Gastroesophageal sphincter (tissue), 4 donors: ENCODE data around the gene BCR. TPM values are rescaled to one million over a fixed set of nuclear protein-coding genes. Genes with fewer than 3 reads are reported as not detected.

Source experiments
- ATAC-seq: fragments of 150-250 bp; one replicate; pipeline ENCODE4 v1.9.1; 2016; ENCODE audit warnings: mild to moderate bottlenecking, moderate library complexity
- H3K27ac ChIP-seq, 4 donors: fragments of 200-600 bp; sonication (generic) in 3 of 4; 1 replicate in 3 of 4; 2 replicates in 1 of 4; pipeline ENCODE4 v1.5.1; 2016 to 2019
- H3K27me3 ChIP-seq: fragments of 200-600 bp; sonication (generic); one replicate; pipeline ENCODE4 v1.5.1; 2019
- H3K36me3 ChIP-seq, 2 donors: fragments of 200-600 bp; sonication (generic); one replicate each; pipeline ENCODE4 v1.5.1; 2019; ENCODE audit warnings: control low read depth in 1 of 2
- H3K4me1 ChIP-seq, 3 donors: fragments of 200-600 bp; sonication (generic); 1 replicate in 2 of 3; 2 replicates in 1 of 3; pipeline ENCODE4 v1.5.1; 2016 to 2019; ENCODE audit warnings: control low read depth in 2 of 3
- H3K4me3 ChIP-seq, 2 donors: fragments of 200-600 bp; sonication (generic); one replicate each; pipeline ENCODE4 v1.5.1; 2019; ENCODE audit warnings: mild to moderate bottlenecking in 1 of 2, moderate library complexity in 1 of 2
- H3K9me3 ChIP-seq, 3 donors: fragments of 200-600 bp; sonication (generic); one replicate each; pipeline ENCODE4 v1.5.1; 2017 to 2019; ENCODE audit warnings: control low read depth in 2 of 3
- CTCF ChIP-seq, 4 experiments: fragments of 200-600 bp in 2 of 4; fragments of 450-650 bp in 2 of 4; sonication (generic) in 1 of 4; IDR thresholded peaks; one replicate each; pipeline ENCODE4 v1.5.1; 2017 to 2019; ENCODE audit warnings: antibody characterized with exemption in 4 of 4, mild to moderate bottlenecking in 2 of 4, moderate library complexity in 2 of 4
- EP300 ChIP-seq: sonication (generic); formaldehyde crosslinking; IDR thresholded peaks from one replicate; pipeline ENCODE4 v1.6.1; 2017; ENCODE audit warnings: antibody characterized with exemption, mild to moderate bottlenecking
- POLR2A ChIP-seq, 2 donors: fragments of 450-650 bp; IDR thresholded peaks; one replicate each; pipeline ENCODE4 v1.6.1; 2017; ENCODE audit warnings: antibody characterized with exemption in 2 of 2, mild to moderate bottlenecking in 2 of 2, moderate library complexity in 1 of 2
- POLR2AphosphoS5 ChIP-seq: sonication (generic); formaldehyde crosslinking; IDR thresholded peaks from one replicate; pipeline ENCODE4 v1.6.1; 2017; ENCODE audit warnings: antibody characterized with exemption
- WGBS, 2 donors: methylation state at CpG; one replicate each; pipeline ENCODE4 v1.1.5; 2018; ENCODE audit warnings: low coverage in 1 of 2; 5-methylcytosine and 5-hydroxymethylcytosine counted together
- total RNA-seq, 4 donors: library from RNA; depleted of rRNA; stranded (reverse); fragments of >200 nt; gene quantifications; one replicate each; pipeline ENCODE4 v1.1.0, GENCODE V29; 2016

BCR gene
- total RNA-seq, 4 donors from 2014 or later: 39.2 to 81.1 (median 46.2) TPM

- Histone ChIP-seq H3K27me3 (no peaks in the 10 kb centered on the region), H3K27ac (no peak overlapping the region), H3K9me3 (no peaks in the 10 kb centered on the region), H3K4me1 (peaks cover 0 to 76% (median 20%) of the 10 kb centered on the region in 3 donors), H3K4me3 (no peak overlapping the region), H3K36me3 (peaks cover 0 to 21% of the 10 kb centered on the region in 2 donors)
- TF ChIP-seq POLR2A (IDR thresholded peaks at IDR 0.05) (no peak), EP300 (no peak), CTCF (IDR thresholded peaks at IDR 0.05) (no peak), POLR2AphosphoS5 (no peak)
- ATAC-seq: no peak
- WGBS, 2 donors: 78 to 100% methylated on average over 2 to 5 of the region's 7 CpGs
Measured at GRCh38 chr22:23187871-23188700, 7.8 kb downstream of the BCR start.

GRCh38 chr22:23190526-23190925 is 10.2 kb downstream of the BCR start:
- peaks cover 0 to 24% of the 10 kb centered on the region in 2 donors for H3K36me3 ChIP-seq
- peaks cover 0 to 65% (median 11%) of the 10 kb centered on the region in 3 donors for H3K4me1 ChIP-seq
- no peaks in the 10 kb centered on the region for H3K9me3 ChIP-seq
- H3K27ac ChIP-seq: no peak overlapping the region
- H3K4me3 ChIP-seq: no peak overlapping the region
- ATAC-seq: no peak
- no peak for TF ChIP-seq CTCF (IDR thresholded peaks at IDR 0.05)
- H3K27me3 ChIP-seq: no peaks in the 10 kb centered on the region
- WGBS, 2 donors: 88 to 100% methylated on average over 5 to 9 of the region's 9 CpGs

- Histone ChIP-seq H3K27me3 (no peaks in the 10 kb centered on the region), H3K36me3 (peaks cover 0 to 24% of the 10 kb centered on the region in 2 donors), H3K4me1 (peaks cover 0 to 49% (median 11%) of the 10 kb centered on the region in 3 donors), H3K4me3 (no peak overlapping the region), H3K9me3 (no peaks in the 10 kb centered on the region), H3K27ac (no peak overlapping the region)
- TF ChIP-seq EP300: no peak
- TF ChIP-seq CTCF (IDR thresholded peaks at IDR 0.05): no peak
- TF ChIP-seq POLR2A (IDR thresholded peaks at IDR 0.05): no peak
- TF ChIP-seq POLR2AphosphoS5: no peak
- WGBS, 2 donors: 89 to 96% methylated on average over 3 to 4 of the region's 5 CpGs
- no peak for ATAC-seq
Measured at GRCh38 chr22:23192133-23192532, 11.8 kb downstream of the BCR start.

GRCh38 chr22:23192558-23192957 is 12.2 kb downstream of the BCR start:
- peaks cover 0 to 24% of the 10 kb centered on the region in 2 donors for H3K36me3 ChIP-seq
- no peak overlapping the region for H3K27ac ChIP-seq
- H3K9me3 ChIP-seq: no peaks in the 10 kb centered on the region
- peaks cover 0 to 45% (median 11%) of the 10 kb centered on the region in 3 donors for H3K4me1 ChIP-seq
- 95% methylated on average over 3 of the region's 4 CpGs; no CpG with 5 or more reads in 1 of the 2 donors for WGBS, 2 donors
- ATAC-seq: no peak
- no peaks in the 10 kb centered on the region for H3K27me3 ChIP-seq
- H3K4me3 ChIP-seq: no peak overlapping the region
- TF ChIP-seq CTCF (IDR thresholded peaks at IDR 0.05) (no peak), EP300 (no peak), POLR2AphosphoS5 (no peak), POLR2A (IDR thresholded peaks at IDR 0.05) (no peak)
